ENCODE measurements around the gene DCXR.

DNA sequence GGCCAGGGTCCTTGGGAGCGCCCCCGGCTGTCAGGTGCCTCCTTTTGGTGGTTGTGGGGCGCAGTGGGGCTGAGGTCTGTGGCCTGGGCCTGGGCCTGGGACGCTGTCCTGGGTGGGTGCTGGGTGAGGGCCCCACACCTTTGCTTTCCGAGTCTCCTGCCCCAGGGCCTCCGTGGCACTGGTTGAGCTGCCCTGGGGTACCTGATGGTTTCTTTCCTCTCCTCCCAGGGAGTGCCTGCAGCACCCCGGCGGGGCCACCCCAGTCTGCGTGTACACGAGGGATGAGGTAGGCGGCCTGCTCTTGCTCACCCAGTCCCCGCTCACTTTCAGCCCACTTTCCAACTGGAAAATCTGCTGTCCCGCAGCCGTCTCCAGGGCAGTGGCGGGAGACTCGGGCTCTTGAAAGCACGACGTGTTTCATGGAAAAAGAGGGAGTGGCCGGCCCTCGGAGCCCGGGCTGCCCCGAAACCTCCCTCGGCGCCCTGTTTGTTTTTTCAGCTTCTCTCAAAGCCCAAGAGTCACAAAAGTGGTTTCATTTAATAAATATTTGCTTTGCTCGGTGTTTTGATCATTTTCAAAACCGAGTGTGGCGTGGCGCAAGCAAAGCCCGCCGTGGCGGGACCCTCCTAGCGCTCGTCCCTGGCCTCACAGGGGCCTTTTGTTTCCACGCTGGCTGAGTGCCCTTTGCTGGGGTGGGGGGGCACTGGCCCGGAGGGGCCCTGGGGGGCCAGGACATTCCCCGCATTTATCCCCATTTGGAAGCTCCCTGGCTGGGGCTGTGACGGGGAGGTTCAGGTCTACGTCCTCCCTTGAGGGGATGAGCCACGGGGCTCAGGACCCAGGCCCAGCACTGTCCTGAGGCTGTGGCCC is 42.7 kb downstream of the DCXR start:
- TF ChIP-seq, protein P1, sequence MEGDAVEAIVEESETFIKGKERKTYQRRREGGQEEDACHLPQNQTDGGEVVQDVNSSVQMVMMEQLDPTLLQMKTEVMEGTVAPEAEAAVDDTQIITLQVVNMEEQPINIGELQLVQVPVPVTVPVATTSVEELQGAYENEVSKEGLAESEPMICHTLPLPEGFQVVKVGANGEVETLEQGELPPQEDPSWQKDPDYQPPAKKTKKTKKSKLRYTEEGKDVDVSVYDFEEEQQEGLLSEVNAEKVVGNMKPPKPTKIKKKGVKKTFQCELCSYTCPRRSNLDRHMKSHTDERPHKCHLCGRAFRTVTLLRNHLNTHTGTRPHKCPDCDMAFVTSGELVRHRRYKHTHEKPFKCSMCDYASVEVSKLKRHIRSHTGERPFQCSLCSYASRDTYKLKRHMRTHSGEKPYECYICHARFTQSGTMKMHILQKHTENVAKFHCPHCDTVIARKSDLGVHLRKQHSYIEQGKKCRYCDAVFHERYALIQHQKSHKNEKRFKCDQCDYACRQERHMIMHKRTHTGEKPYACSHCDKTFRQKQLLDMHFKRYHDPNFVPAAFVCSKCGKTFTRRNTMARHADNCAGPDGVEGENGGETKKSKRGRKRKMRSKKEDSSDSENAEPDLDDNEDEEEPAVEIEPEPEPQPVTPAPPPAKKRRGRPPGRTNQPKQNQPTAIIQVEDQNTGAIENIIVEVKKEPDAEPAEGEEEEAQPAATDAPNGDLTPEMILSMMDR (IDR thresholded peaks at IDR 0.05), result no peak
- TF ChIP-seq POLR2A (IDR thresholded peaks at IDR 0.05) (no peak), POLR2AphosphoS5 (IDR thresholded peaks at IDR 0.05) (no peak)

Data from sigmoid colon (tissue), 4 donors.